ENCODE measurements around the gene PAK1.

The PAK1 gene

GRCh38 chr11:77454867-77455655 lies 18.8 kb downstream of the PAK1 start:
- WGBS, 2 experiments (ENCODE audit: insufficient coverage in 2 of 2), result 0 to 41% methylated on average over 1 to 4 of the region's 4 CpGs
- Histone ChIP-seq H3K9me3 (ENCODE audit: control insufficient read depth, low read length) (no peaks in the 10 kb centered on the region), H3K36me3 (ENCODE audit: control insufficient read depth, insufficient read depth, low read length) (peaks cover 4% of the 10 kb centered on the region), H3K4me3 (ENCODE audit: extremely low read depth, insufficient read depth, low read length, poor library complexity, severe bottlenecking) (no peak overlapping the region), H3K27ac (ENCODE audit: low read depth, low read length, severe bottlenecking) (no peak overlapping the region), H3K4me1 (ENCODE audit: control insufficient read depth, insufficient read depth, low read length, poor library complexity, severe bottlenecking) (no peaks in the 10 kb centered on the region)

- WGBS, 2 experiments (ENCODE audit: insufficient coverage in 2 of 2), result no CpG with 5 or more reads among the region's 1 CpG
- Histone ChIP-seq H3K4me1 (ENCODE audit: control insufficient read depth, insufficient read depth, low read length, poor library complexity, severe bottlenecking) (no peaks in the 10 kb centered on the region), H3K9me3 (ENCODE audit: control insufficient read depth, low read length) (no peaks in the 10 kb centered on the region), H3K36me3 (ENCODE audit: control insufficient read depth, insufficient read depth, low read length) (peaks cover 4% of the 10 kb centered on the region), H3K27ac (ENCODE audit: low read depth, low read length, severe bottlenecking) (no peak overlapping the region), H3K4me3 (ENCODE audit: extremely low read depth, insufficient read depth, low read length, poor library complexity, severe bottlenecking) (no peak overlapping the region)
Measured at GRCh38 chr11:77450227-77450626, 23.7 kb downstream of the PAK1 start.

GRCh38 chr11:77449784-77450183 lies 24.1 kb downstream of the PAK1 start:
- H3K36me3 ChIP-seq (ENCODE audit: control insufficient read depth, insufficient read depth, low read length), result peaks cover 4% of the 10 kb centered on the region
- no peak overlapping the region for H3K27ac ChIP-seq (ENCODE audit: low read depth, low read length, severe bottlenecking)
- H3K4me3 ChIP-seq (ENCODE audit: extremely low read depth, insufficient read depth, low read length, poor library complexity, severe bottlenecking), result no peak overlapping the region
- no peaks in the 10 kb centered on the region for H3K4me1 ChIP-seq (ENCODE audit: control insufficient read depth, insufficient read depth, low read length, poor library complexity, severe bottlenecking)
- no CpG with 5 or more reads among the region's 1 CpG for WGBS, 2 experiments (ENCODE audit: insufficient coverage in 2 of 2)
- H3K9me3 ChIP-seq (ENCODE audit: control insufficient read depth, low read length), result no peaks in the 10 kb centered on the region

- Histone ChIP-seq H3K4me1 (ENCODE audit: control insufficient read depth, insufficient read depth, low read length, poor library complexity, severe bottlenecking) (no peaks in the 10 kb centered on the region), H3K27ac (ENCODE audit: low read depth, low read length, severe bottlenecking) (no peak overlapping the region), H3K4me3 (ENCODE audit: extremely low read depth, insufficient read depth, low read length, poor library complexity, severe bottlenecking) (no peak overlapping the region), H3K9me3 (ENCODE audit: control insufficient read depth, low read length) (no peaks in the 10 kb centered on the region), H3K36me3 (ENCODE audit: control insufficient read depth, insufficient read depth, low read length) (peaks cover 4% of the 10 kb centered on the region)
- 40% methylated on average over 2 of the region's 5 CpGs; no CpG with 5 or more reads in 1 of the 2 experiments for WGBS, 2 experiments (ENCODE audit: insufficient coverage in 2 of 2)
Measured at GRCh38 chr11:77449060-77449521, 24.8 kb downstream of the PAK1 start.

GRCh38 chr11:77448269-77448668 lies 25.6 kb downstream of the PAK1 start:
- Histone ChIP-seq H3K4me3 (ENCODE audit: extremely low read depth, insufficient read depth, low read length, poor library complexity, severe bottlenecking) (no peak overlapping the region), H3K9me3 (ENCODE audit: control insufficient read depth, low read length) (no peaks in the 10 kb centered on the region), H3K36me3 (ENCODE audit: control insufficient read depth, insufficient read depth, low read length) (peaks cover 4% of the 10 kb centered on the region), H3K4me1 (ENCODE audit: control insufficient read depth, insufficient read depth, low read length, poor library complexity, severe bottlenecking) (no peaks in the 10 kb centered on the region), H3K27ac (ENCODE audit: low read depth, low read length, severe bottlenecking) (no peak overlapping the region)
- 100% methylated on average over 1 of the region's 2 CpGs; no CpG with 5 or more reads in 1 of the 2 experiments for WGBS, 2 experiments (ENCODE audit: insufficient coverage in 2 of 2)

GRCh38 chr11:77446911-77447629 lies 26.8 kb downstream of the PAK1 start:
- Histone ChIP-seq H3K4me3 (ENCODE audit: extremely low read depth, insufficient read depth, low read length, poor library complexity, severe bottlenecking) (no peak overlapping the region), H3K27ac (ENCODE audit: low read depth, low read length, severe bottlenecking) (no peak overlapping the region), H3K4me1 (ENCODE audit: control insufficient read depth, insufficient read depth, low read length, poor library complexity, severe bottlenecking) (no peaks in the 10 kb centered on the region), H3K9me3 (ENCODE audit: control insufficient read depth, low read length) (no peaks in the 10 kb centered on the region), H3K36me3 (ENCODE audit: control insufficient read depth, insufficient read depth, low read length) (peaks cover under 1% of the 10 kb centered on the region)
- WGBS, 2 experiments (ENCODE audit: insufficient coverage in 2 of 2), result no CpG with 5 or more reads among the region's 8 CpGs

- WGBS, 2 experiments (ENCODE audit: insufficient coverage in 2 of 2), result 100% methylated on average over 1 of the region's 7 CpGs; no CpG with 5 or more reads in 1 of the 2 experiments
- no peak overlapping the region for H3K27ac ChIP-seq (ENCODE audit: low read depth, low read length, severe bottlenecking)
- no peaks in the 10 kb centered on the region for H3K9me3 ChIP-seq (ENCODE audit: control insufficient read depth, low read length)
Measured at GRCh38 chr11:77444261-77444660, 29.6 kb downstream of the PAK1 start.

GRCh38 chr11:77442394-77443053 lies 31.4 kb downstream of the PAK1 start:
- H3K27ac ChIP-seq (ENCODE audit: low read depth, low read length, severe bottlenecking), result no peak overlapping the region
- H3K4me1 ChIP-seq (ENCODE audit: control insufficient read depth, insufficient read depth, low read length, poor library complexity, severe bottlenecking), result no peaks in the 10 kb centered on the region
- no peaks in the 10 kb centered on the region for H3K36me3 ChIP-seq (ENCODE audit: control insufficient read depth, insufficient read depth, low read length)
- H3K4me3 ChIP-seq (ENCODE audit: extremely low read depth, insufficient read depth, low read length, poor library complexity, severe bottlenecking), result no peak overlapping the region
- 96 to 100% methylated on average over 2 to 3 of the region's 3 CpGs for WGBS, 2 experiments (ENCODE audit: insufficient coverage in 2 of 2)
- no peaks in the 10 kb centered on the region for H3K9me3 ChIP-seq (ENCODE audit: control insufficient read depth, low read length)

More at GRCh38 chr11:77444261-77444660, 29.6 kb downstream of the PAK1 start:
- H3K4me1 ChIP-seq (ENCODE audit: control insufficient read depth, insufficient read depth, low read length, poor library complexity, severe bottlenecking), result no peaks in the 10 kb centered on the region
- no peaks in the 10 kb centered on the region for H3K36me3 ChIP-seq (ENCODE audit: control insufficient read depth, insufficient read depth, low read length)
- no peak overlapping the region for H3K4me3 ChIP-seq (ENCODE audit: extremely low read depth, insufficient read depth, low read length, poor library complexity, severe bottlenecking)

- WGBS, 2 experiments (ENCODE audit: insufficient coverage in 2 of 2), result no CpG with 5 or more reads among the region's 1 CpG
- Histone ChIP-seq H3K4me1 (ENCODE audit: control insufficient read depth, insufficient read depth, low read length, poor library complexity, severe bottlenecking) (no peaks in the 10 kb centered on the region), H3K9me3 (ENCODE audit: control insufficient read depth, low read length) (no peaks in the 10 kb centered on the region), H3K36me3 (ENCODE audit: control insufficient read depth, insufficient read depth, low read length) (no peaks in the 10 kb centered on the region), H3K27ac (ENCODE audit: low read depth, low read length, severe bottlenecking) (no peak overlapping the region), H3K4me3 (ENCODE audit: extremely low read depth, insufficient read depth, low read length, poor library complexity, severe bottlenecking) (no peak overlapping the region)
Measured at GRCh38 chr11:77441426-77441825, 32.5 kb downstream of the PAK1 start.

- Histone ChIP-seq H3K4me1 (ENCODE audit: control insufficient read depth, insufficient read depth, low read length, poor library complexity, severe bottlenecking) (no peaks in the 10 kb centered on the region), H3K4me3 (ENCODE audit: extremely low read depth, insufficient read depth, low read length, poor library complexity, severe bottlenecking) (no peak overlapping the region), H3K27ac (ENCODE audit: low read depth, low read length, severe bottlenecking) (no peak overlapping the region), H3K9me3 (ENCODE audit: control insufficient read depth, low read length) (no peaks in the 10 kb centered on the region), H3K36me3 (ENCODE audit: control insufficient read depth, insufficient read depth, low read length) (no peaks in the 10 kb centered on the region)
Measured at GRCh38 chr11:77440678-77441077, 33.2 kb downstream of the PAK1 start.

Data from mesodermal cell (in vitro differentiated cells).